ENCODE measurements around the gene CHD1L.

The CHD1L gene

GRCh38 chr1:147266381-147266780 lies 23.9 kb downstream of the CHD1L start:
- no peak overlapping the region for H3K4me3 ChIP-seq (ENCODE audit: low read depth, low read length)
- TF ChIP-seq CTCF (IDR thresholded peaks at IDR 0.05; ENCODE audit: low read depth, low read length), result no peak
- in situ Hi-C loops (cut with HindIII; ENCODE audit: low sequenced_read_pairs), result no loop called here
- no peak for DNase-seq (ENCODE audit: low read depth, low spot score)

GRCh38 chr1:147267711-147268110 lies 25.2 kb downstream of the CHD1L start:
- in situ Hi-C loops (cut with HindIII; ENCODE audit: low sequenced_read_pairs), result no loop called here
- DNase-seq (ENCODE audit: low read depth, low spot score), result no peak
- H3K4me3 ChIP-seq (ENCODE audit: low read depth, low read length), result no peak overlapping the region
- no peak for TF ChIP-seq CTCF (IDR thresholded peaks at IDR 0.05; ENCODE audit: low read depth, low read length)

- TF ChIP-seq CTCF (IDR thresholded peaks at IDR 0.05; ENCODE audit: low read depth, low read length), result no peak
- H3K4me3 ChIP-seq (ENCODE audit: low read depth, low read length), result no peak overlapping the region
- in situ Hi-C loops (cut with HindIII; ENCODE audit: low sequenced_read_pairs), result no loop called here
- DNase-seq (ENCODE audit: low read depth, low spot score), result no peak
These were observed 28.2 kb downstream of the CHD1L start for GRCh38 chr1:147270721-147271120.

GRCh38 chr1:147272042-147272441 lies 29.6 kb downstream of the CHD1L start:
- no peak for DNase-seq (ENCODE audit: low read depth, low spot score)
- in situ Hi-C loops (cut with HindIII; ENCODE audit: low sequenced_read_pairs), result no loop called here
- H3K4me3 ChIP-seq (ENCODE audit: low read depth, low read length), result no peak overlapping the region
- TF ChIP-seq CTCF (IDR thresholded peaks at IDR 0.05; ENCODE audit: low read depth, low read length), result no peak

GRCh38 chr1:147273409-147274336 lies 31.2 kb downstream of the CHD1L start:
- in situ Hi-C loops (cut with HindIII; ENCODE audit: low sequenced_read_pairs), result no loop called here
- H3K4me3 ChIP-seq (ENCODE audit: low read depth, low read length), result no peak overlapping the region
- peak; percentile 39 for TF ChIP-seq CTCF (IDR thresholded peaks at IDR 0.05; ENCODE audit: low read depth, low read length)
- peak; percentile 87 for DNase-seq (ENCODE audit: low read depth, low spot score)

GRCh38 chr1:147281950-147282349 lies 39.5 kb downstream of the CHD1L start:
- H3K4me3 ChIP-seq (ENCODE audit: low read depth, low read length), result no peak overlapping the region
- in situ Hi-C loops (cut with HindIII; ENCODE audit: low sequenced_read_pairs), result no loop called here
- DNase-seq (ENCODE audit: low read depth, low spot score), result no peak
- no peak for TF ChIP-seq CTCF (IDR thresholded peaks at IDR 0.05; ENCODE audit: low read depth, low read length)
